C4-2B (cell line): ENCODE results near the gene TM6SF1.
"Not testable (repeated sequence)": the region's sequence is repeated elsewhere in the genome, so short reads cannot be mapped to it uniquely, and the experiment has no call there.

Source experiments
- ZFX ChIP-seq: fragments of 450-650 bp; IDR thresholded peaks from 2 replicates; pipeline ENCODE4 v1.6.1; 2017
- TF ChIP-seq, protein P1 (sequence below): fragments of 450-650 bp; conservative IDR thresholded peaks from 2 replicates; pipeline ENCODE4 v1.5.1; 2017; ENCODE audit warnings: mild to moderate bottlenecking

DNA sequence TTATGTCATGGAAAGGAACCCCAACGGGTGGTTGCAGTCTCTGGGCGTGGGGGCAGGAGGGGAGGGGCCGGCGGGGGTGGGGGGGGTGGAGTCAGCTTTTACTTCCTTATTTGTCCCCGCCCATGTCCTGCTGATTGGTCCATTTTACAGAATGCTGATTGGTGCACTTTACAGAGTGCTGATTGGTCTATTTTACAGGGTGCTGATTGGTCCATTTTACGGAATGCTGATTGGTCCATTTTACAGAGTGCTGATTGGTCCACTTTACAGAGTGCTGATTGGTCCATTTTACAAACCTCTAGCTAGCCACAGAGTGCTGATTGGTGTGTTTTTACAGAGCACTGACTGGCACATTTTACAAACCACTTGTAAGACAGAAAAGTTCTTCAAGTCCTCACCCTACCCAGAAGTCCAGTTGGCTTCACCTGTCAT lies 38.2 kb upstream of the TM6SF1 start:
- TF ChIP-seq, protein P1, sequence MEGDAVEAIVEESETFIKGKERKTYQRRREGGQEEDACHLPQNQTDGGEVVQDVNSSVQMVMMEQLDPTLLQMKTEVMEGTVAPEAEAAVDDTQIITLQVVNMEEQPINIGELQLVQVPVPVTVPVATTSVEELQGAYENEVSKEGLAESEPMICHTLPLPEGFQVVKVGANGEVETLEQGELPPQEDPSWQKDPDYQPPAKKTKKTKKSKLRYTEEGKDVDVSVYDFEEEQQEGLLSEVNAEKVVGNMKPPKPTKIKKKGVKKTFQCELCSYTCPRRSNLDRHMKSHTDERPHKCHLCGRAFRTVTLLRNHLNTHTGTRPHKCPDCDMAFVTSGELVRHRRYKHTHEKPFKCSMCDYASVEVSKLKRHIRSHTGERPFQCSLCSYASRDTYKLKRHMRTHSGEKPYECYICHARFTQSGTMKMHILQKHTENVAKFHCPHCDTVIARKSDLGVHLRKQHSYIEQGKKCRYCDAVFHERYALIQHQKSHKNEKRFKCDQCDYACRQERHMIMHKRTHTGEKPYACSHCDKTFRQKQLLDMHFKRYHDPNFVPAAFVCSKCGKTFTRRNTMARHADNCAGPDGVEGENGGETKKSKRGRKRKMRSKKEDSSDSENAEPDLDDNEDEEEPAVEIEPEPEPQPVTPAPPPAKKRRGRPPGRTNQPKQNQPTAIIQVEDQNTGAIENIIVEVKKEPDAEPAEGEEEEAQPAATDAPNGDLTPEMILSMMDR, result not testable (repeated sequence)
- not testable (repeated sequence) for TF ChIP-seq ZFX
